Measurements from ENCODE around the gene MXRA7.

- no peak for TF ChIP-seq CTCF (conservative IDR thresholded peaks at IDR 0.05; ENCODE audit: low read length)
- no peak for TF ChIP-seq EZH2phosphoT487 (IDR thresholded peaks at IDR 0.05; ENCODE audit: borderline replicate concordance, low read depth, low read length)
Observed at GRCh38 chr17:76725580-76726230, 14.9 kb upstream of the MXRA7 start.

Measured in OCI-LY7 (cell line).